Measurements from ENCODE around the gene SLC26A1. TPM values are rescaled to one million over a fixed set of nuclear protein-coding genes. Genes with fewer than 3 reads are reported as not detected.

The SLC26A1 gene
- total RNA-seq, 2 donors from 2014 or later = 1.6 TPM

DNA sequence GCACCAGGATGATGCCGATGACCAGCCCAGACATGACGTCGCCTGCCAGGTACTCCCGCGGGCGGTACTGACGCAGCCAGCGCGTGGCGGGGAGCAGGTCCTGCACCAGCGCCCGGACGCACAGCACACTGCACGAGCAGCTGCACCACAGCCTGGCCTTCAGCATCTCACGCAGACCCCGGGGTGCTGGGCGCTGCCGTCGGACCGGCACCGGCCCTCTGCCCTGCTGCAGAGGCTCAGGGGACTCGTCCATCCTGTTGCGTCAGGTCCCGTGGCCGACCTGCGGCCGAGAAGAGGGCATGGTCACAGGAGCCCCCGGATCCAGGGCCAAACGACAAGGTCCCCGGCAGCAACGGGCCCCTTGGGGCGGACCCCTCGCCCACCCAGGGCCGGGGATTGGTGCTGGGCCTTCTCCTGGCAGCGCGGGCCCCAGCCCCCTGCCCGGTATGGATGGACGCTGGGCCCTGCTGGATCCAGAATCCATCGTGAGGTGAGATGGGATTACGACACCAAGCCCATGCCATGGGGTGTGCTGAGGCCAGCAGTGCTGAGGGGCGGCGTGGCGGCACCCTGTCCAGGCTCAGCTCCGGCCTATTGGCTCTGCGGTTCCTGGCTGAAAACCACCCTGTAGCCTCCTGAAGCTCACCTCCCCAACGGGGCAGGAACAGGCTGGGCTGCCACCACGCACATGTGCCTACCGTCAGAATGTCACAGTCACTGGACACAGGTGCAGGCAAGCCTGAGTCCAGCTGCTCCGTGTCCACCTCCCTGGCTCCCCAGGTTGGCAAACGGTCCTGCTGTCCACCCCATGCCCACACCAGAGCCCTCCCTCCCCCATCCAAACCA is 1.5 kb downstream of the SLC26A1 start:
- 91 to 96% methylated on average over 5 to 45 of the region's 50 CpGs for WGBS, 2 donors
- Histone ChIP-seq H3K27ac (peak overlapping the region; percentile 91 to 95 (median 94)), H3K36me3 (replicated peaks in 1 of 2; ENCODE audit: insufficient read depth in 1 of 2, low read depth in 2 of 2) (no peaks in the 10 kb centered on the region), H3K9me3 (no peaks in the 10 kb centered on the region), H3K4me1 (peaks cover 38% of the 10 kb centered on the region), H3K4me3 (no peak overlapping the region), H3K27me3 (no peaks in the 10 kb centered on the region)
- peak in 1 of 4 donors; percentile 37 for DNase-seq
- ATAC-seq = no peak
- TF ChIP-seq POLR2A (IDR thresholded peaks at IDR 0.05) = no peak
- intact Hi-C loops (cut with DNase I) = no loop called here

DNA sequence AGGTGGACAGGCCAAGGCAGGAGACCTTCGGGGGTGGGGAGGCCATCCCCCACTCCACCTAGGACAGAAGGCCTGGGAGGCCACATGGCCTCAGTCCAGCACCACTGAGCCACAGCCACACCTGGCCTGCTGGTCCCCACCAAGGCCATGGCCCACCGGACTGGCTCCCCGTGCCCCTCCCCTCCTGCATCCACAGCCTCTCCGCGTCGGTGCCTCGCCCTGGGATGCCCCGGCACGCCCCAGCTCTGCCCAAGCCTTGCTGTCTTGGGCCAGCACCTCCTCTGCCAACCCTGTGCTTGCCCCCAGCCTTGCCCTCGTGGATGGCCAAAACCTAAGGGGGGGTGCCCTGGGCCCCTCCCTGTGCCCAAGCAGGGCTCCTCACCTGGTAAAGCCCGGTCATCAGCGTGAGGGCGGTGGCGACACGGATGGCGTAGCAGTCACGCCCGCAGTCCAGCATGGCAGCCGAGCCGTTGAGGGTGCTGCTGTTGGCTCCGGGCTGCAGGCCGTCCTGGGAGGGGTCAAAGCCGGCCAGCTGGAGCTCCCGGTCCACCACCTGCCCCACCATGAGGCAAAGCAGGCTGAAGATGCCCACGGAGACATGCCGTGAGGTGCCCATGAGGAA is 2.3 kb downstream of the SLC26A1 start:
- Histone ChIP-seq H3K4me1 (peaks cover 45% of the 10 kb centered on the region), H3K36me3 (replicated peaks in 1 of 2; ENCODE audit: insufficient read depth in 1 of 2, low read depth in 2 of 2) (no peaks in the 10 kb centered on the region), H3K4me3 (no peak overlapping the region), H3K9me3 (no peaks in the 10 kb centered on the region), H3K27ac (no peak overlapping the region), H3K27me3 (no peaks in the 10 kb centered on the region)
- ATAC-seq (no peak), DNase-seq (no peak)
- intact Hi-C loops (cut with DNase I) = no loop called here
- TF ChIP-seq POLR2A (IDR thresholded peaks at IDR 0.05) (no peak), CTCF (IDR thresholded peaks at IDR 0.05) (no peak)
- 92 to 96% methylated on average over 15 to 25 of the region's 26 CpGs for WGBS, 2 donors

DNA sequence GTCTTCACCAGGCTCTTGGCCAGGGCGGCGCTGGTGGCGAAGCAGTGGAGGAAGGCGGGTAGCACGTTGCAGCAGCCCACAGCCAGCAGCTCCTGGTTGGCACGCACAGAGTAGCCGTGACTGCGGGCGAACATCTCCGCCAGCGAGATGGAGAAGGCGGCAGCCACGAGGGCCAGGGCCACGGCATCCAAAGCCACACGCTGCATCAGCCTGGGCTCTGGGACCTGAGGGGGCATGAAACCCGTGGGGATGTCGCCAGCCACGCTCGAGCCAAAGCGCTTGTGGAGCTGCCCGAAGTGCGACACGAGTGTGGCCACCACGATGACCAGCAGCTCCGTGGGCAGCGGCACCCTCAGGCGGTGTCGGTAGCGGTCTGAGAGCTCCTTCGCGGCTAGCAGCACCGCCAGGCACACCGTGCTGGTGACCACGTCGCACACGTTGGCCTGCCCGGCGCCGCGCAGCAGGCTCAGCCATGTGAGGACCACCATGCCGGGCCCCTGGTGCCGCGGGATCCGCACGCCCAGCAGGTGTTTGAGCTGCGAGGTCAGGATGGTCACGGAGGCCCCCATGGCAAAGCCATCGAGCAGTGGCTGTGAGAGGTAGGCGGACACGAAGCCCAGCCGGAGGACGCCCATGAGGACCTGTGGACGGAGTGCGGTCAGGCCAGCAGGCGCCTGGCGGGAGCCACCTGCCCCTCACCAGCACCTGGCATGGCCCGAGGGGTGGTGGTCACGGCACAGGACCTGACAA is 3.3 kb downstream of the SLC26A1 start:
- Histone ChIP-seq H3K27me3 (no peaks in the 10 kb centered on the region), H3K27ac (no peak overlapping the region), H3K9me3 (no peaks in the 10 kb centered on the region), H3K36me3 (replicated peaks in 1 of 2; ENCODE audit: insufficient read depth in 1 of 2, low read depth in 2 of 2) (no peaks in the 10 kb centered on the region), H3K4me1 (peaks cover 52% of the 10 kb centered on the region), H3K4me3 (no peak overlapping the region)
- DNase-seq = peak in 1 of 4 donors; percentile 16
- intact Hi-C loops (cut with DNase I) = no loop called here
- no peak for ATAC-seq
- TF ChIP-seq CTCF (IDR thresholded peaks at IDR 0.05) (no peak), POLR2A (IDR thresholded peaks at IDR 0.05) (no peak)
- WGBS, 2 donors = 92 to 100% methylated on average over 3 to 49 of the region's 58 CpGs

GRCh38 chr4:988726-989721 is 4.2 kb downstream of the SLC26A1 start:
- intact Hi-C loops (cut with DNase I) = no loop called here
- Histone ChIP-seq H3K36me3 (replicated peaks in 1 of 2; ENCODE audit: insufficient read depth in 1 of 2, low read depth in 2 of 2) (no peaks in the 10 kb centered on the region), H3K4me3 (no peak overlapping the region), H3K4me1 (peaks cover 58% of the 10 kb centered on the region), H3K27me3 (no peaks in the 10 kb centered on the region), H3K9me3 (no peaks in the 10 kb centered on the region), H3K27ac (no peak overlapping the region)
- WGBS, 2 donors = 95 to 96% methylated on average over 11 to 45 of the region's 69 CpGs
- DNase-seq = no peak
- no peak for ATAC-seq
- no peak for TF ChIP-seq POLR2A (IDR thresholded peaks at IDR 0.05)
- no peak for TF ChIP-seq CTCF (IDR thresholded peaks at IDR 0.05)

Measured in body of pancreas (tissue), 4 donors.